Psoas muscle (tissue), 8 donors: ENCODE results near the gene LYRM2. TPM values are rescaled to one million over a fixed set of nuclear protein-coding genes. Genes with fewer than 3 reads are reported as not detected.

Source experiments
- ATAC-seq, 4 donors: fragments of 200-7000 bp; cut with Tn5 transposase; one replicate each; pipeline ENCODE4 v1.9.1; 2020; ENCODE audit warnings: moderate library complexity in 3 of 4, mild to moderate bottlenecking in 2 of 4
- DNase-seq, 2 donors: peaks; one replicate each; pipeline ENCODE4 v3.0.0-alpha.2; 2020
- H3K27ac ChIP-seq: fragments of 200-600 bp; one replicate; pipeline ENCODE4 v1.8.0; 2022
- H3K27me3 ChIP-seq, 3 donors: fragments of 200-600 bp in 1 of 3; one replicate each; pipeline versions ENCODE4 v1.6.1 to v1.8.0; 2013 to 2022; ENCODE audit warnings: low read length in 2 of 3, mild to moderate bottlenecking in 2 of 3, moderate library complexity in 1 of 3; ENCODE audit not compliant: insufficient read depth in 3 of 3
- H3K36me3 ChIP-seq, 2 donors: fragments of 200-600 bp in 1 of 2; one replicate each; pipeline versions ENCODE4 v1.6.1 to v1.8.0; 2013 to 2022; ENCODE audit warnings: low read depth in 1 of 2, mild to moderate bottlenecking in 1 of 2, moderate library complexity in 1 of 2; ENCODE audit not compliant: insufficient read depth in 1 of 2
- H3K4me1 ChIP-seq: fragments of 200-600 bp; one replicate; pipeline ENCODE4 v1.8.0; 2022
- H3K4me3 ChIP-seq: fragments of 200-600 bp; one replicate; pipeline ENCODE4 v1.8.0; 2022; ENCODE audit warnings: mild to moderate bottlenecking
- H3K9me3 ChIP-seq: fragments of 200-600 bp; one replicate; pipeline ENCODE4 v1.8.0; 2022
- CTCF ChIP-seq: fragments of 200-600 bp; IDR thresholded peaks from one replicate; pipeline ENCODE4 v1.8.0; 2022; ENCODE audit warnings: antibody characterized with exemption
- WGBS, 3 donors: extraction: QIAGEN DNeasy Blood & Tissue Kit; methylation state at CpG; one replicate each; pipeline versions ENCODE4 v1.1.6 to v1.1.7; 2013; 5-methylcytosine and 5-hydroxymethylcytosine counted together
- intact Hi-C, 2 donors: fragments of 100-400 bp; cut with DNase I; formaldehyde crosslinking; loops; one replicate each; pipeline versions ENCODE4 v1.11.0 to v1.14.2; 2022
- polyA plus RNA-seq, 3 donors: library from polyadenylated mRNA; stranded (reverse); fragments of 200-250 nt; gene quantifications; one replicate each; pipeline ENCODE4 v1.2.3, GENCODE V29; 2013
- total RNA-seq, 4 donors: library from RNA; stranded (reverse); fragmentation: NEBNext Ultra II Directional in 2 of 4; extraction: Animal tissue kit (Norgen Biotek cat#: 25700) in 2 of 4; gene quantifications; one replicate each; pipeline versions ENCODE4 v1.2.1 to v1.2.4, GENCODE V29; 2021 to 2023
- donor health status: healthy with polysubstance abuse.
- donor health status: DM: no; HTN: no; CAD: no; lungs with moderate emphysema.
- donor health status: Bipolar disorder and iron deficiency.
- donor health status: healthy.
- donor health status: DM: yes; HTN: yes; CAD: no.
- donor health status: DM: no; HTN: no; CAD: no.
- donor health status: DM: no; HTN: no; CAD: no.
- donor health status: DM: yes; HTN: yes; CAD: no.

LYRM2 gene
- total and polyA plus RNA-seq, 7 donors: 22.1 to 71.1 (median 37.0) TPM

GRCh38 chr6:89678531-89678930 lies 40.0 kb upstream of the LYRM2 start:
- peaks cover 16 to 99% of the 10 kb centered on the region in 2 donors for H3K36me3 ChIP-seq
- H3K4me1 ChIP-seq: peaks cover 22% of the 10 kb centered on the region
- intact Hi-C loops: loop anchor here in 1 of 2 donors (5.0 kb wide), 1 partner anchor 246 kb away; the partner anchor contains the start of gene ANKRD6
- DNase-seq: no peak
- no peak for TF ChIP-seq CTCF
- H3K27ac ChIP-seq: no peak overlapping the region
- no peaks in the 10 kb centered on the region for H3K27me3 ChIP-seq
- 94 to 100% (median 96%) methylated on average over 3 of the region's 3 CpGs for WGBS, 3 donors
- no peaks in the 10 kb centered on the region for H3K9me3 ChIP-seq
- H3K4me3 ChIP-seq: no peak overlapping the region
- no peak for ATAC-seq

- 17 to 26% (median 18%) methylated on average over 7 of the region's 7 CpGs for WGBS, 3 donors
- intact Hi-C loops: loop anchor here in 1 of 2 donors (5.0 kb wide), 1 partner anchor 244 kb away; the partner anchor contains the start of gene ANKRD6
- peak overlapping the region; percentile 39 for H3K4me3 ChIP-seq
- TF ChIP-seq CTCF: no peak
- ATAC-seq: peak in 3 of 4 donors; percentile 67 to 82 (median 78)
- DNase-seq: no peak
- no peaks in the 10 kb centered on the region for H3K9me3 ChIP-seq
- H3K36me3 ChIP-seq: peaks cover 12 to 100% of the 10 kb centered on the region in 2 donors
- H3K27me3 ChIP-seq: no peaks in the 10 kb centered on the region
- peaks cover 27% of the 10 kb centered on the region for H3K4me1 ChIP-seq
- H3K27ac ChIP-seq: peak overlapping the region; percentile 74
Observed at GRCh38 chr6:89675949-89676748, 37.6 kb upstream of the LYRM2 start.

GRCh38 chr6:89670935-89671565 lies 32.5 kb upstream of the LYRM2 start:
- intact Hi-C loops: no loop called here
- no peak for DNase-seq
- Histone ChIP-seq H3K9me3 (no peaks in the 10 kb centered on the region), H3K36me3 (peaks cover 11 to 80% of the 10 kb centered on the region in 2 donors), H3K27me3 (no peaks in the 10 kb centered on the region), H3K4me3 (no peak overlapping the region), H3K4me1 (peaks cover 26% of the 10 kb centered on the region), H3K27ac (peak overlapping the region; percentile 58)
- ATAC-seq: peak; percentile 66 to 79 (median 74)
- TF ChIP-seq CTCF: no peak
- WGBS, 3 donors: 43 to 48% (median 45%) methylated on average over 7 of the region's 7 CpGs

- H3K27me3 ChIP-seq: no peaks in the 10 kb centered on the region
- no peak for DNase-seq
- no peak for TF ChIP-seq CTCF
- H3K36me3 ChIP-seq: peaks cover 10 to 75% of the 10 kb centered on the region in 2 donors
- ATAC-seq: peak in 1 of 4 donors; percentile 55
- no peaks in the 10 kb centered on the region for H3K9me3 ChIP-seq
- intact Hi-C loops: no loop called here
- H3K4me3 ChIP-seq: no peak overlapping the region
- H3K4me1 ChIP-seq: peaks cover 14% of the 10 kb centered on the region
- WGBS, 3 donors: 34 to 40% (median 34%) methylated on average over 6 of the region's 6 CpGs
- peak overlapping the region; percentile 18 for H3K27ac ChIP-seq
Observed at GRCh38 chr6:89669002-89669401, 30.5 kb upstream of the LYRM2 start.
